OCI-LY3 (cell line): ENCODE results near the gene LCOR.
"Not testable (repeated sequence)": the region's sequence is repeated elsewhere in the genome, so short reads cannot be mapped to it uniquely, and the experiment has no call there.

Source experiments
- CTCF ChIP-seq: fragments of 200-600, 300-600 bp; sonication (generic); IDR thresholded peaks from 2 replicates; pipeline ENCODE4 v1.5.1; 2014; ENCODE audit warnings: antibody characterized with exemption, low read length, low read depth
- EZH2phosphoT487 ChIP-seq: fragments of 200-600 bp; shearing (Covaris generic); IDR thresholded peaks from 2 replicates; pipeline ENCODE4 v1.6.1; 2018; ENCODE audit warnings: antibody characterized with exemption, mixed run types, low read depth

GRCh38 chr10:96943161-96943560 lies 111.1 kb downstream of the LCOR start:
- not testable (repeated sequence) for TF ChIP-seq CTCF, EZH2phosphoT487
